Spleen (tissue), 7 donors: Measurements from ENCODE around the gene RPL26.

Source experiments
- CTCF ChIP-seq, 11 experiments: fragments of 200-600 bp in 7 of 11; fragments of 450-650 bp in 4 of 11; sonication (generic) in 4 of 11; IDR thresholded peaks in 8 of 11; conservative IDR thresholded peaks in 3 of 11; 1 replicate in 7 of 11; 2 replicates in 4 of 11; pipeline versions ENCODE4 v1.4.0 to v1.8.0; 2016 to 2021; ENCODE audit warnings: antibody characterized with exemption in 11 of 11, inconsistent platforms in 4 of 11, mild to moderate bottlenecking in 1 of 11
- POLR2A ChIP-seq, 3 donors: fragments of 450-650 bp; IDR thresholded peaks; one replicate each; pipeline ENCODE4 v1.5.1; 2017; ENCODE audit warnings: antibody characterized with exemption in 3 of 3, mild to moderate bottlenecking in 1 of 3
- donor health status: DM: no; HTN: no; CAD: no; lungs with moderate emphysema.
- donor health status: DM: no; HTN: no; CAD: no.
- donor health status: DM: no; HTN: no; CAD: no.

- TF ChIP-seq CTCF (IDR thresholded peaks at IDR 0.05 in 8 of 11, conservative IDR thresholded peaks at IDR 0.05 in 3 of 11) (no peak), POLR2A (IDR thresholded peaks at IDR 0.05) (no peak)
These were observed 22.2 kb downstream of the RPL26 start for GRCh38 chr17:8360751-8361150.
